HG02973 (cell line): ENCODE measurements around the gene MYH1.

Experiments used
- ATAC-seq: cut with Tn5 transposase; IDR thresholded peaks from one replicate; pipeline ENCODE4 v1.9.1; 2021; ENCODE audit warnings: moderate library complexity; ENCODE audit not compliant: unreplicated experiment

MYH1 gene

DNA sequence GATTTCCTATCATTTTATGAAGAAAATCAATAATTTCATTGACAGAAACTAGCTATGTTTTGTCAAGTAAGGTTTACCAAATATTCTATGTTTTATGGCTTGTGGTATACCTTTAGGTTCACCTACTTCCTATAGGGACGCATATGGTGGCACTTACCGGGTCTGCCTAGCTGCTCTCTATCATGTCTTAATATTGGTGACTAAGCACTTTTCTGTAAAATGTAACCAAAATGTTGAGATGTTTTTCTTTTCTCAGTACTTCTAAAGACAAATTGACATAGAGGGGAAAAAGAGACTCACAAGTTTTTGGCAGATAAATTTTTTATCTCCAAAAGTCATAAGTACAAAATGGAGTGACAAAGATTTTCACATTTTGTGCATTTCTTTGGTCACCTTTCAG, 26.3 kb downstream of the MYH1 start:
- no peak for ATAC-seq

GRCh38 chr17:10482252-10482651, 36.1 kb downstream of the MYH1 start:
- ATAC-seq, result no peak

GRCh38 chr17:10477701-10478100, 40.6 kb downstream of the MYH1 start:
- no peak for ATAC-seq

- no peak for ATAC-seq
These were observed 43.8 kb downstream of the MYH1 start for GRCh38 chr17:10474536-10474935.

DNA sequence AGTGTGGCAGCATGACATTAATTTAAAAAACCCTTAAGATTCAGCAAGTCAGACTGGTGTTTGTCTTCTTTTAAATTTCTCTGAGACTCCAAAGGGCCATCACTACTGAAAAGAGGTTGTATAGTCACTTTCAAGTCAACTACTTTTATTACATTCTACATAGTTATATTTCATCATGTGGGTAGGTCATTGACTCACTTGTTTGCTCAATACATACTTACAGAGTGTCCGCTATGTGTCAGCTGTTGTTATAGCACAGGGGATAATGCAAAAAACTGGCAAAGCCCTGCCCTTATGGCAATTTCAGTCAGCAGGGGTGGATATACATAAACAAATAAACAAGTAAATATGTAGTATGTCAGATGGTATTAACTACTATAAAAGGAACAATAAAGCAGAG, 46.5 kb downstream of the MYH1 start:
- no peak for ATAC-seq

GRCh38 chr17:10469459-10469858, 48.9 kb downstream of the MYH1 start, which contains the start of gene MYH4:
TSS of gene MYH4 (minus strand) at chr17:10469559. CDS start at chr17:10466745, 2,814 bp downstream.
- ATAC-seq, result no peak

- ATAC-seq, result no peak
These were observed 54.9 kb downstream of the MYH1 start for GRCh38 chr17:10463402-10463801.

- no peak for ATAC-seq
These were observed 58.3 kb downstream of the MYH1 start for GRCh38 chr17:10460062-10460461.

DNA sequence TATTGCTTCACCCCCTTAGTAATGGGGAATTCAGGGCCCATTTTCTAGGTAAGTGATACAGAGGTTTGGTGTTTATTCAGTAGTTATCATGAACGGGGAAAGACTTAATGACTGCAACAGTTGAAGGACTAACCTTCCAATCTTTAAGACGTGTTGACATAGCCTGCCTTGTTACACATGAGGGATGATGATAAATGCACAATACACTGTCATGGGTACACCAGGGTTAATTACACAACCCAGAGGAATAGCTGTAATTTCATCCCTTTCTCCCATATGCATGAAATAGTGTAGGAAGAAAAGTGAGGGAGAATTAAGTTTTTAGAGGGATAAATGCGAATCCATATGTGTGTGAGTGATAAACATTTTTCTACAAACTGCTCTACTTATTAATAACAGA, 59.6 kb downstream of the MYH1 start:
- ATAC-seq, result no peak

GRCh38 chr17:10457952-10458351, 60.4 kb downstream of the MYH1 start:
- no peak for ATAC-seq

GRCh38 chr17:10447026-10447931, 71.1 kb downstream of the MYH1 start:
- no peak for ATAC-seq
